OCI-LY1 (cell line): ENCODE data around the gene ITGA7.

Source experiments
- H2AFZ ChIP-seq: fragments of 200-600 bp; sonication (generic), shearing (Covaris generic); 2 replicates; pipeline ENCODE4 v1.6.0; 2014; ENCODE audit warnings: antibody characterized with exemption, mild to moderate bottlenecking, low read length
- H3F3A ChIP-seq: fragments of 200-600 bp; sonication (generic), shearing (Covaris generic); 2 replicates; pipeline ENCODE4 v1.6.0; 2014; ENCODE audit warnings: mild to moderate bottlenecking, antibody characterized with exemption, low read length, moderate library complexity; ENCODE audit not compliant: insufficient read depth
- H3K27ac ChIP-seq: fragments of 200-600 bp; sonication (generic); 2 replicates; pipeline ENCODE4 v1.5.1; 2014; ENCODE audit warnings: low read length, mixed run types, mild to moderate bottlenecking, low read depth; ENCODE audit not compliant: poor library complexity, severe bottlenecking
- H3K27me3 ChIP-seq: fragments of 200-600 bp; sonication (generic); 2 replicates; pipeline ENCODE4 v1.6.0; 2014; ENCODE audit warnings: antibody characterized with exemption, mild to moderate bottlenecking, low read length, moderate library complexity; ENCODE audit not compliant: insufficient read depth
- H3K36me3 ChIP-seq: fragments of 200-600 bp; sonication (generic); 2 replicates; pipeline ENCODE4 v1.6.1; 2014; ENCODE audit warnings: mild to moderate bottlenecking, antibody characterized with exemption, low read length, moderate library complexity, mixed read lengths; ENCODE audit not compliant: insufficient read depth
- H3K4me1 ChIP-seq: fragments of 200-600 bp; sonication (generic); 2 replicates; pipeline ENCODE4 v1.5.1; 2014; ENCODE audit warnings: mild to moderate bottlenecking, low read length, moderate library complexity; ENCODE audit not compliant: insufficient read depth, severe bottlenecking
- H3K4me2 ChIP-seq: fragments of 200-600 bp; sonication (generic), shearing (Covaris generic); 2 replicates; pipeline ENCODE4 v1.6.1; 2014; ENCODE audit warnings: low read length
- H3K4me3 ChIP-seq: fragments of 200-600 bp; sonication (generic); 2 replicates; pipeline ENCODE4 v1.5.1; 2014; ENCODE audit warnings: low read length, low read depth, mild to moderate bottlenecking, mixed read lengths; ENCODE audit not compliant: poor library complexity, severe bottlenecking
- H3K79me2 ChIP-seq: fragments of 200-600 bp; shearing (Covaris generic); 2 replicates; pipeline ENCODE4 v1.6.1; 2016; ENCODE audit warnings: mixed run types, low read length, mixed read lengths; ENCODE audit not compliant: insufficient read depth
- H3K9ac ChIP-seq: fragments of 200-600 bp; sonication (generic), shearing (Covaris generic); 2 replicates; pipeline ENCODE4 v1.6.1; 2014; ENCODE audit warnings: mild to moderate bottlenecking, low read length, mixed read lengths
- H3K9me2 ChIP-seq: fragments of 200-600 bp; sonication (generic), shearing (Covaris generic); 2 replicates; pipeline ENCODE4 v1.6.1; 2014; ENCODE audit warnings: low read depth, mild to moderate bottlenecking, low read length, mixed read lengths
- H3K9me3 ChIP-seq: fragments of 200-600 bp; shearing (Covaris generic); 2 replicates; pipeline ENCODE4 v1.6.1; 2014; ENCODE audit warnings: low read length, mixed read lengths
- H4K20me1 ChIP-seq: fragments of 200-600 bp; sonication (generic), shearing (Covaris generic); 2 replicates; pipeline ENCODE4 v1.6.0; 2016; ENCODE audit warnings: mild to moderate bottlenecking, low read length; ENCODE audit not compliant: insufficient read depth
- CTCF ChIP-seq: fragments of 200-600 bp; sonication (generic), shearing (Covaris generic); IDR thresholded peaks from 2 replicates; pipeline ENCODE4 v1.5.1; 2017; ENCODE audit warnings: mild to moderate bottlenecking, antibody characterized with exemption, low read length, moderate library complexity, mixed read lengths
- EZH2 ChIP-seq: fragments of 200-600 bp; sonication (generic), shearing (Covaris generic); IDR thresholded peaks from 2 replicates; pipeline ENCODE4 v1.8.0; 2017; ENCODE audit warnings: borderline replicate concordance, mixed run types, mild to moderate bottlenecking, antibody characterized with exemption, low read length, moderate library complexity, mixed read lengths

Gene ITGA7

GRCh38 chr12:55704824-55705718 lies 2.6 kb downstream of the ITGA7 start:
- Histone ChIP-seq H3K27ac (no peak overlapping the region), H3K9me3 (no peaks in the 10 kb centered on the region), H3F3A (no peaks in the 10 kb centered on the region), H3K4me2 (no peak overlapping the region), H3K27me3 (peaks cover 18% of the 10 kb centered on the region), H3K9ac (no peak overlapping the region), H3K9me2 (no peaks in the 10 kb centered on the region), H3K36me3 (no peaks in the 10 kb centered on the region), H3K4me3 (no peak overlapping the region), H3K79me2 (no peaks in the 10 kb centered on the region), H3K4me1 (peaks cover 7% of the 10 kb centered on the region), H2AFZ (no peak overlapping the region), H4K20me1 (no peaks in the 10 kb centered on the region)
- TF ChIP-seq CTCF, result no peak
- TF ChIP-seq EZH2, result no peak

DNA sequence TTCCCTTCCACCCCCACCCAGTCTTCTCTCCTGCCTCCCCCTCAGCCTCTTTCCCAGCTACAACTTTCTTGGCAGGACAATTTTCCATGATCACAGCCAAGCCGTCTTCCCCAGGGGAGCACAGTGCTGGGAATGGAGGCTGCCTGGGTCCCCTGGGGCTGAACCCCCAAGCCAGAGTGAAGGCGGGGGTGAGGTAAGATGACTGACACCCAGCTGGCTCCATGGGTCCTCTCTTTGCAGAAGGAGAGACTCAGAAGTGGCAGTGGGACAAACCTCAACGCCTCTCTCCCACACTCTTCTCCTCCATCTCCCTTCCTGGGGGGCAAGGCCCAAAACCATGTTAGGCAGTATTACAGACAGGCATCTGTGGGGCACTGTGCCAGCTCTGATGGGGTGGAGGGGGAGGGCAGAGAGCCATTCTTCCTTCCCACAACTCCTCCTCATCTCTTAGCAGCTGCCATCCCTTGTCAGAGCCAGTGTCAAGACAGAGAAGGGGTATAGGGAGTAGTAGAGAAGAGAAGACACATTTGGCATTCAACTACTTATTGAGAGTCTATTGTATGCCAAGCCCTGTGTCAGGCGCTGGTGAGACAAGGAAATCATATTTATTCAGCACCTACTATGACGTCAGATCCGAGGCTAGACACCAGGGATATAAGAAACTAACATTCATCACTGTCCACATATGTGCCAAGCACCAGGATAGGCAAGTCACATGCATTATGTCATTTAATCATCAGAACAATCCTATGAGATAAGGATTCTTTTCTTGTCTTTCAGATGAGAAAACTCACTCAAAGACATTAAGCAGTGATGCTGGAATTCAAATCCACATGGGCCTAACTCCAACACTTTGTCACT lies 3.6 kb downstream of the ITGA7 start:
- Histone ChIP-seq H4K20me1 (no peaks in the 10 kb centered on the region), H3K27me3 (peaks cover 18% of the 10 kb centered on the region), H3K9me3 (no peaks in the 10 kb centered on the region), H3K4me2 (no peak overlapping the region), H2AFZ (no peak overlapping the region), H3K27ac (no peak overlapping the region), H3K9me2 (no peaks in the 10 kb centered on the region), H3K4me3 (no peak overlapping the region), H3K9ac (no peak overlapping the region), H3F3A (no peaks in the 10 kb centered on the region), H3K79me2 (no peaks in the 10 kb centered on the region), H3K4me1 (peaks cover 7% of the 10 kb centered on the region), H3K36me3 (no peaks in the 10 kb centered on the region)
- TF ChIP-seq EZH2, result no peak
- TF ChIP-seq CTCF, result no peak

DNA sequence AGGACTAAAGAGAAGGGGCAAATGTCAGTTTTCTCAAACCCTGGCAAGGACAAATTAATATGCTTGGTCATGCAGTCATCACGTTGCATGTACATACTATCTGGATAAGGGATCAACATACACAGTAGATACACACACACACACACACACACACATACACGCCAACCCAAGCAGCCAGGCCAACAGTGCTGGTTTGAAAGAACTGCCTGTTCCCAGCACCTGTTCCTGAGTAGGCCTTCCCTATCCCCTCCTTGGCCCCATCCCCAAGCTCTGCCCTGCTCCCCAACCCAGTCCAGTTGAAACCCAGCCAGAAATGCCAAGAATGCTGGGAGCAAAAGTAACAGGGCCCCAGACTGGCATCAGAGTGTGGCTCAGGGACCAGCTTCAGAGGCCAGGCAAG lies 4.4 kb downstream of the ITGA7 start:
- H3K4me1 ChIP-seq, result peaks cover 5% of the 10 kb centered on the region
- H3K9me3 ChIP-seq, result no peaks in the 10 kb centered on the region
- no peaks in the 10 kb centered on the region for H3K79me2 ChIP-seq
- no peaks in the 10 kb centered on the region for H4K20me1 ChIP-seq
- TF ChIP-seq EZH2 (no peak), CTCF (no peak)
- H3K36me3 ChIP-seq, result no peaks in the 10 kb centered on the region
- no peaks in the 10 kb centered on the region for H3F3A ChIP-seq
- no peak overlapping the region for H3K9ac ChIP-seq
- H3K9me2 ChIP-seq, result no peaks in the 10 kb centered on the region
- peaks cover 13% of the 10 kb centered on the region for H3K27me3 ChIP-seq
- H3K4me3 ChIP-seq, result no peak overlapping the region
- no peak overlapping the region for H2AFZ ChIP-seq
- no peak overlapping the region for H3K4me2 ChIP-seq
- H3K27ac ChIP-seq, result no peak overlapping the region
